Fibroblast of gingiva (primary cell): Measurements from ENCODE around the gene SLC19A1.

Experiments used
- DNase-seq: peaks from one replicate; pipeline ENCODE4 v3.0.0-alpha.2; 2011; ENCODE audit warnings: low read depth

SLC19A1 gene

GRCh38 chr21:45542242-45542666 lies at the start of gene SLC19A1:
SLC19A1 (minus strand) TSS chr21:45542440; CDS start chr21:45537959, 4,481 bp downstream.
- DNase-seq = peak; percentile 44

GRCh38 chr21:45591619-45592207 lies 49.5 kb upstream of the SLC19A1 start:
- no peak for DNase-seq

- no peak for DNase-seq
Measured at GRCh38 chr21:45590726-45591618, 48.7 kb upstream of the SLC19A1 start.

GRCh38 chr21:45590246-45590725 lies 48.0 kb upstream of the SLC19A1 start:
- DNase-seq = peak; percentile 48

- no peak for DNase-seq
Measured at GRCh38 chr21:45589686-45590245, 47.5 kb upstream of the SLC19A1 start.

- DNase-seq = no peak
Measured at GRCh38 chr21:45588871-45589491, 46.7 kb upstream of the SLC19A1 start.

GRCh38 chr21:45588086-45588825 lies 46.0 kb upstream of the SLC19A1 start:
- DNase-seq = no peak

- DNase-seq = no peak
Measured at GRCh38 chr21:45586289-45586858, 44.1 kb upstream of the SLC19A1 start.

- no peak for DNase-seq
Measured at GRCh38 chr21:45584786-45585185, 42.5 kb upstream of the SLC19A1 start.

GRCh38 chr21:45583831-45584509 lies 41.7 kb upstream of the SLC19A1 start:
- DNase-seq = no peak

- DNase-seq = no peak
Measured at GRCh38 chr21:45582128-45582527, 39.9 kb upstream of the SLC19A1 start.

GRCh38 chr21:45581322-45581712 lies 39.1 kb upstream of the SLC19A1 start:
- no peak for DNase-seq

GRCh38 chr21:45580576-45581321 lies 38.5 kb upstream of the SLC19A1 start:
- no peak for DNase-seq

GRCh38 chr21:45580181-45580575 lies 37.9 kb upstream of the SLC19A1 start:
- no peak for DNase-seq

GRCh38 chr21:45579383-45580180 lies 37.3 kb upstream of the SLC19A1 start:
- DNase-seq = no peak

GRCh38 chr21:45578811-45579381 lies 36.7 kb upstream of the SLC19A1 start:
- DNase-seq = no peak

GRCh38 chr21:45578176-45578801 lies 36.0 kb upstream of the SLC19A1 start:
- no peak for DNase-seq

GRCh38 chr21:45577801-45578175 lies 35.5 kb upstream of the SLC19A1 start:
- DNase-seq = no peak
